IMR-90 (cell line): ENCODE data around the gene MID1. TPM values are rescaled to one million over a fixed set of nuclear protein-coding genes. Genes with fewer than 3 reads are reported as not detected.

Experiments
- ATAC-seq: fragments of 200-7000 bp; cut with Tn5 transposase; 2 replicates; pipeline ENCODE4 v1.9.1; 2020; ENCODE audit warnings: low read depth, mild to moderate bottlenecking, moderate library complexity
- BruUV-seq: library from RNA; stranded (reverse); fragments of 400-500 nt; replicated peaks from 2 replicates; lab custom pipeline; 2021; lab: Mats Ljungman, UMichigan
- CTCF ChIA-PET: fragments of 300-600 bp; formaldehyde crosslinking; extraction: SDS; loops from one replicate; lab custom pipeline; 2021; ENCODE audit warnings: antibody characterized with exemption; lab: Yijun Ruan, JAX
- POLR2A ChIA-PET: fragments of 300-600 bp; sonication (Branson Sonifier 250); formaldehyde crosslinking; loops from one replicate; lab custom pipeline; 2022; ENCODE audit warnings: antibody characterized with exemption; ENCODE audit not compliant: unreplicated experiment; lab: Charles Lee
- DNase-seq: peaks from one replicate; pipeline ENCODE4 v3.0.0; 2013
- H2AFZ ChIP-seq: replicated peaks from 2 replicates; pipeline ENCODE3; 2013; ENCODE audit warnings: low read length, mild to moderate bottlenecking; ENCODE audit not compliant: poor library complexity
- H2AK5ac ChIP-seq: 2 replicates; pipeline ENCODE4 v1.6.1; 2013; ENCODE audit warnings: low read depth, low read length, inconsistent platforms
- H2AK9ac ChIP-seq: replicated peaks from 2 replicates; pipeline ENCODE3; 2013; ENCODE audit warnings: mild to moderate bottlenecking, low read depth, low read length, moderate library complexity; ENCODE audit not compliant: poor library complexity
- H2BK120ac ChIP-seq: 2 replicates; pipeline ENCODE4 v1.6.1; 2013; ENCODE audit warnings: low read depth, low read length, inconsistent platforms
- H2BK15ac ChIP-seq: 3 replicates; pipeline ENCODE4 v1.6.1; 2013; ENCODE audit warnings: low read depth, low read length, inconsistent platforms
- H2BK20ac ChIP-seq: 2 replicates; pipeline ENCODE4 v1.6.1; 2013; ENCODE audit warnings: low read depth, mild to moderate bottlenecking, inconsistent platforms, low read length, moderate library complexity
- H2BK5ac ChIP-seq: 2 replicates; pipeline ENCODE4 v1.6.1; 2013; ENCODE audit warnings: mild to moderate bottlenecking, low read depth, low read length, inconsistent platforms; ENCODE audit not compliant: poor library complexity, severe bottlenecking
- H3K14ac ChIP-seq: replicated peaks from 2 replicates; pipeline ENCODE4 v1.6.1; 2013; ENCODE audit warnings: low read depth, low read length, inconsistent platforms
- H3K18ac ChIP-seq: 2 replicates; pipeline ENCODE4 v1.6.1; 2013; ENCODE audit warnings: low read depth, low read length, control low read depth
- H3K23ac ChIP-seq: 2 replicates; pipeline ENCODE4 v1.6.1; 2013; ENCODE audit warnings: low read depth, low read length, inconsistent platforms
- H3K27ac ChIP-seq: 2 replicates; pipeline ENCODE4 v1.5.1; 2013; ENCODE audit warnings: mild to moderate bottlenecking, control low read depth, low read length; ENCODE audit not compliant: insufficient read depth
- H3K27me3 ChIP-seq: 2 replicates; pipeline ENCODE4 v1.6.1; 2013; ENCODE audit warnings: low read length; ENCODE audit not compliant: control insufficient read depth, insufficient read depth
- H3K36me3 ChIP-seq: 2 replicates; pipeline ENCODE4 v1.6.1; 2013; ENCODE audit warnings: low read length, mixed read lengths; ENCODE audit not compliant: control insufficient read depth, insufficient read depth
- H3K4ac ChIP-seq: 2 replicates; pipeline ENCODE4 v1.6.1; 2013; ENCODE audit warnings: low read depth, low read length, inconsistent platforms
- H3K4me1 ChIP-seq: 2 replicates; pipeline ENCODE4 v1.6.1; 2013; ENCODE audit warnings: low read length, mixed read lengths; ENCODE audit not compliant: control insufficient read depth, insufficient read depth
- H3K4me2 ChIP-seq: 2 replicates; pipeline ENCODE4 v1.6.1; 2013; ENCODE audit warnings: low read depth, mild to moderate bottlenecking, control low read depth, low read length, moderate library complexity
- H3K4me3 ChIP-seq: 2 replicates; pipeline ENCODE4 v1.5.1; 2013; ENCODE audit warnings: low read depth, mild to moderate bottlenecking, control low read depth, low read length, moderate library complexity; ENCODE audit not compliant: insufficient read depth
- H3K56ac ChIP-seq: 2 replicates; pipeline ENCODE4 v1.6.1; 2013; ENCODE audit warnings: low read length, inconsistent platforms; ENCODE audit not compliant: insufficient read depth; ENCODE audit errors: extremely low read depth
- H3K79me1 ChIP-seq, 2 experiments: 2 replicates each; pipeline ENCODE4 v1.6.1; 2013; ENCODE audit warnings: low read length in 2 of 2, inconsistent platforms in 1 of 2, low read depth in 1 of 2
- H3K9ac ChIP-seq: 2 replicates; pipeline ENCODE4 v1.6.1; 2013; ENCODE audit warnings: low read depth, low read length, control low read depth
- H3K9me1 ChIP-seq: 2 replicates; pipeline ENCODE4 v1.6.1; 2013; ENCODE audit warnings: low read length, inconsistent platforms; ENCODE audit not compliant: insufficient read depth
- H3K9me3 ChIP-seq: 2 replicates; pipeline ENCODE4 v1.6.1; 2013; ENCODE audit warnings: low read length; ENCODE audit not compliant: control insufficient read depth, insufficient read depth
- H4K20me1 ChIP-seq: 2 replicates; pipeline ENCODE4 v1.6.1; 2013; ENCODE audit warnings: low read length, inconsistent platforms; ENCODE audit not compliant: insufficient read depth
- H4K5ac ChIP-seq: 2 replicates; pipeline ENCODE4 v1.6.1; 2013; ENCODE audit warnings: mild to moderate bottlenecking, low read depth, low read length, control low read depth
- H4K8ac ChIP-seq, 2 experiments: 2 replicates each; pipeline ENCODE4 v1.6.1; 2013; ENCODE audit warnings: low read depth in 2 of 2, low read length in 2 of 2, control low read depth in 1 of 2, inconsistent platforms in 1 of 2
- H4K91ac ChIP-seq: 2 replicates; pipeline ENCODE4 v1.6.1; 2013; ENCODE audit warnings: low read depth, low read length, inconsistent platforms; ENCODE audit not compliant: insufficient read depth
- BHLHE40 ChIP-seq: fragments of 150-350 bp; IDR thresholded peaks from 2 replicates; pipeline ENCODE4 v1.6.1; 2016; ENCODE audit warnings: mild to moderate bottlenecking, low read depth, low read length
- CEBPB ChIP-seq: IDR thresholded peaks from 2 replicates; pipeline ENCODE4 v1.6.1; 2012; ENCODE audit warnings: low read depth, low read length, improper control_type of control experiment
- CHD1 ChIP-seq: IDR thresholded peaks from 2 replicates; pipeline ENCODE4 v1.6.1; 2012; ENCODE audit warnings: low read depth, low read length, improper control_type of control experiment
- CTCF ChIP-seq: conservative IDR thresholded peaks from 2 replicates; pipeline ENCODE4 v1.5.1; 2012; ENCODE audit warnings: mild to moderate bottlenecking, low read depth, low read length, improper control_type of control experiment
- ELK1 ChIP-seq: fragments of 150-350 bp; IDR thresholded peaks from 2 replicates; pipeline ENCODE4 v1.6.1; 2016; ENCODE audit warnings: low read depth, mild to moderate bottlenecking, low read length, moderate library complexity, borderline replicate concordance
- FOS ChIP-seq: fragments of 150-350 bp; IDR thresholded peaks from 2 replicates; pipeline ENCODE4 v1.6.1; 2016; ENCODE audit warnings: low read depth, low read length
- MAFK ChIP-seq: IDR thresholded peaks from 2 replicates; pipeline ENCODE4 v1.6.1; 2012; ENCODE audit warnings: low read depth, low read length, improper control_type of control experiment
- MAZ ChIP-seq: IDR thresholded peaks from 2 replicates; pipeline ENCODE4 v1.6.1; 2012; ENCODE audit warnings: low read depth, mild to moderate bottlenecking, low read length, improper control_type of control experiment, moderate library complexity, borderline replicate concordance
- MXI1 ChIP-seq: IDR thresholded peaks from 2 replicates; pipeline ENCODE4 v1.6.1; 2012; ENCODE audit warnings: low read depth, mild to moderate bottlenecking, low read length, moderate library complexity, borderline replicate concordance
- NFE2L2 ChIP-seq: fragments of 150-350 bp; IDR thresholded peaks from 2 replicates; pipeline ENCODE4 v1.6.1; 2016; ENCODE audit warnings: low read depth, mild to moderate bottlenecking, low read length
- POLR2A ChIP-seq: IDR thresholded peaks from 2 replicates; pipeline ENCODE4 v1.6.1; 2012; ENCODE audit warnings: mild to moderate bottlenecking, low read depth, low read length
- RAD21 ChIP-seq: IDR thresholded peaks from 2 replicates; pipeline ENCODE4 v1.6.1; 2012; ENCODE audit warnings: low read length, improper control_type of control experiment
- RCOR1 ChIP-seq: IDR thresholded peaks from 2 replicates; pipeline ENCODE4 v1.6.1; 2012; ENCODE audit warnings: mild to moderate bottlenecking, low read length, improper control_type of control experiment; ENCODE audit not compliant: insufficient replicate concordance
- RFX5 ChIP-seq: IDR thresholded peaks from 2 replicates; pipeline ENCODE4 v1.8.0; 2012; ENCODE audit warnings: low read depth, mild to moderate bottlenecking, low read length, moderate library complexity
- SMC3 ChIP-seq: fragments of 150-350 bp; IDR thresholded peaks from 2 replicates; pipeline ENCODE4 v1.6.1; 2016; ENCODE audit warnings: low read depth, mild to moderate bottlenecking, antibody characterized with exemption, low read length, moderate library complexity
- USF2 ChIP-seq: fragments of 150-350 bp; IDR thresholded peaks from 2 replicates; pipeline ENCODE4 v1.6.1; 2017; ENCODE audit warnings: mild to moderate bottlenecking, antibody characterized with exemption, low read length, low read depth
- dilution Hi-C: fragments of 300-500 bp; cut with HindIII; formaldehyde crosslinking; loops from one replicate; pipeline ENCODE4 v1.14.3; 2018; ENCODE audit warnings: low sequenced_read_pairs; ENCODE audit not compliant: unreplicated experiment
- in situ Hi-C: fragments of 300-500 bp; cut with MboI; formaldehyde crosslinking; loops from 3 replicates; pipeline ENCODE4 v1.14.3; 2019; ENCODE audit warnings: low sequenced_read_pairs, inconsistent platforms, mixed read lengths
- intact Hi-C: fragments of 100-400 bp; cut with micrococcal nuclease; formaldehyde crosslinking; loops from 2 replicates; pipeline ENCODE4 v1.10.0; 2022
- polyA plus RNA-seq, 3 experiments: library from polyadenylated mRNA; depleted of rRNA; stranded (reverse); fragments of >200 nt; gene quantifications; 2 replicates each; pipeline ENCODE4 v1.2.3, GENCODE V29; 2012; ENCODE audit warnings: low replicate concordance in 1 of 3
- total RNA-seq: library from RNA; depleted of rRNA; stranded (reverse); fragments of >200 nt; gene quantifications from 2 replicates; pipeline ENCODE4 v1.2.3, GENCODE V29; 2012

MID1 gene
- total and polyA plus RNA-seq, 2 of the 4 experiments (the other 2 are of a cell fraction) = 37.2 to 106 TPM

GRCh38 chrX:10508891-10509290 is 111.5 kb downstream of the MID1 start:
- no TSS peak for BruUV-seq
- Histone ChIP-seq H3K4me3 (no peak overlapping the region), H3K23ac (no peak overlapping the region), H3K36me3 (no peaks in the 10 kb centered on the region), H3K18ac (no peak overlapping the region), H3K9ac (no peak overlapping the region), H3K79me1 (peaks cover 5 to 9% of the 10 kb centered on the region in 2 experiments; a peak in 3 of 4 replicates), H2AK9ac (no peak overlapping the region), H3K4me1 (peaks cover 1% of the 10 kb centered on the region; the same call in 1 of the 2 replicates), H3K9me3 (no peaks in the 10 kb centered on the region), H4K91ac (no peak overlapping the region), H4K8ac (no peak overlapping the region), H2BK20ac (no peak overlapping the region), H3K27ac (no peak overlapping the region), H2AFZ (no peak overlapping the region), H2BK5ac (no peak overlapping the region), H3K4ac (no peak overlapping the region), H2AK5ac (no peak overlapping the region), H3K4me2 (no peak overlapping the region), H4K5ac (no peak overlapping the region), H3K9me1 (no peaks in the 10 kb centered on the region; the same call in 1 of the 2 replicates), H2BK120ac (no peak overlapping the region), H3K56ac (no peak overlapping the region), H4K20me1 (no peaks in the 10 kb centered on the region), H3K14ac (no peak overlapping the region), H2BK15ac (no peak overlapping the region), H3K27me3 (no peaks in the 10 kb centered on the region)
- ATAC-seq (no peak), DNase-seq (no peak)
- dilution Hi-C loops = no loop called here
- TF ChIP-seq MAZ (no peak), MXI1 (no peak), POLR2A (no peak), RCOR1 (no peak), CTCF (no peak), MAFK (no peak), USF2 (no peak), NFE2L2 (no peak), FOS (no peak), RAD21 (no peak), ELK1 (no peak), BHLHE40 (no peak), CHD1 (no peak), RFX5 (no peak), SMC3 (no peak), CEBPB (no peak)
- CTCF ChIA-PET = no interaction called here
- POLR2A ChIA-PET = no interaction called here
- intact Hi-C loops = no loop called here
- in situ Hi-C loops = no loop called here
